HG03460 (cell line): ENCODE measurements around the gene MMS19.
"Not testable (repeated sequence)": the region's sequence is repeated elsewhere in the genome, so short reads cannot be mapped to it uniquely, and the experiment has no call there.

Experiments used
- ATAC-seq: cut with Tn5 transposase; IDR thresholded peaks from one replicate; pipeline ENCODE4 v1.9.1; 2021; ENCODE audit not compliant: unreplicated experiment

Gene MMS19

DNA sequence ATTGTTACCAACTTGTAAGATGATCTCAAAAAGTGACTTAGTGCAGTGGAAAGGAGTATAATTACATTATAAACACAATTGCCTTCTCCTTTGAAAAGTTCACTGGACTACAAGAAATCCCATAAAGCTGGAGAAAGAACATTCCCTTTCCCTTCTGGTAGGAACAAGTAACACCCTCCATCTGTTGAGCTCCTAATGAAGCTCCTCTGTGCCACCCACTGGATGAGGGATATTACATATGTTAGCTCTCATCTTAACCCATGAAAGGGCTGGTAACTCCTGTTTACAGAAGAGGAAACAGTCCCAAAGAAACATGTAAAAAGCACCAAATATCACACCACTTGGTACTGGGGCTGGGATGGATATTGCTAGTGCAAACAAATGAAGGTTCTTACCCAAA lies 64.2 kb downstream of the MMS19 start:
- no peak for ATAC-seq

DNA sequence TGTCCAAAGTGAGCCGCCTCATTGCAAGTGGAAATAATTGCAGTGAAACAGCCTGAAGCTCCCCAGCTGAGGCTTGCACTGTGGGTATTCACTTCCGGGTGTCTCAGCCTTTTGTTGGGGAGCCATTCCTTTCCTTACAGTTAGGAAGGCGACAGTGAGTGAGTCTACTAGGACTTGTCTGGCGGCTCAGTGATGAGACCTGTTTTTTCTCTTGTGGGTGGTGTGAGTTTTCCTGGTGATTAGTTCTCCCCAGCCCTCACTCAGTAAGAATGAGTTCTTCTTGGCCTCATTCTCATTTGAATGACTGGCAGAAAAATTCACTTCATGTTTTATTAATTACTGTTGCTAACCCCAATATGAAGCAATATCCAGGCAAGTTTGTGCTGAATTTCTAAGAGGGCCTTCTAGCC lies 69.6 kb downstream of the MMS19 start:
- ATAC-seq = no peak

GRCh38 chr10:97427571-97428179 lies 70.5 kb downstream of the MMS19 start:
- no peak for ATAC-seq

DNA sequence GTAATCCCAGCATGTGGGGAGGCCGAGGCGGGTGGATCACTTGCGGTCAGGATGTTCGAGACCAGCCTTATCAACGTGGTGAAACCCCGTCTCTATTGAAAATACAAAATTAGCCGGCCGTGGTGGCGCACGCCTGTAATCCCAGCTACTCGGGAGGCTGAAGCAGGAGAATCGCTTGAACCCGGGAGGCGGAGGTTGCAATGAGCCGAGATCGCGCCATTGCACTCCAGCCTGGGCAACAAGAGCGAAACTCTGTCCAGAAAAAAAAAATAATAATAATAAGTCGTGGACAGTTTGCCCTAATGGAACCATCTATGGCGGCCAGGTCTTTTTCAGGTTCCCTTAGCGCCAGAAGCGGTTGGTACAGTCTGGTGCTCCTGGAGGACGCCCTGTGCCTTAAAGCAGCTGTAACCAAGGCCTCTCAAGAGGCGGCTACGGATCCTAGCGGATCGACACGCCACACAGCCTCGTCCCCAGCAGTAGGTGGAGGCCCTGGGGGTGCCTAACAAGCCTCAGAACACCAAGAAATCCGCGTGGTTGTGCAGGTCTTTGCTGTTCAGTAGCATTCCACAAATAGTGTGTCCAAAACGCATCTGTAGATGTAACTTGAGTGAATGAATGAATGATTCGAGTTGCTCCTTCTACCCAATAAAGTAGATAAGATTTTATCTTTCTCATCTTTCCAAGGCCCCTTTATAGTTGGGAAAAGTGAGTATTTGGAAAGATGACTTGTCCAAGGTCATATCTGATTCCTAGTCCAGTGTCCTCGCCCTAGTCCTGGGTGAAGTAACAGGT lies 71.2 kb downstream of the MMS19 start:
- ATAC-seq = no peak

DNA sequence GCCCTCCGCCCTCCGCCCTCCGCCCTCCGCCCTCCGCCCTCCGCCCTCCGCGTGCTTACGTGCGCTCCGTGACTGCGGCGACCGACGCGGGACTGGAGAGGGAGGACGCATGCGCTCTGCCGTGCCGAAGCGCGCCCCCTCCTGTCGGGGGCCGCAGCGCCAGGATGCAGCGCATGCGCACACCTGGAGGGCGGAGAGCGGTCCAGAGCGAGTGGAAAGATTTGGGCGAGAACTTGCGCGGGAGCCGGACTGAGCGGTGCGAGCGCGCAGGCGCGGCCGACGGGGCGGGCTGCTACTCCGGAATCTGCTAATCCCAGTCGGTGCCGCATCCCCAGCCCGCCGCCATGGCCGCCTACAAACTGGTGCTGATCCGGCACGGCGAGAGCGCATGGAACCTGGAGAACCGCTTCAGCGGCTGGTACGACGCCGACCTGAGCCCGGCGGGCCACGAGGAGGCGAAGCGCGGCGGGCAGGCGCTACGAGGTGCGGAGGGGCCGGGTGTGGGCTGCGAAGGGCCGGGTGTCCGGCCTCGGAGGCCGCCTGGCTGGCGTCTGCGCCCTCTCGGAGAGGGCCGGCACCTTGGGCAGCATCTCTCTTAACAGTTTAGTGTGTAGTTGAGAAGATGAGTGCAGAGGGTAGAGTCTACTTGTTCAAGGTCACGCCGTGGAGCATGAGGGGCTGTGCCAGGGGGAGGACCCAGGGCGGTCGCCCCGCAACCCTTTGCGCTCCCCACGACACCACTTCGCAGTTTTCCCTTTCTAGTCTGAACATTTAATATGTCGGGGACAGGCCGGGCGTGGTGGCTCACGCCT lies 72.1 kb downstream of the MMS19 start, which contains the start of gene PGAM1:
TSS of gene PGAM1 (plus strand) at position 228 of the 812 bp plus-strand sequence. CDS start at position 345, 117 bp downstream.
- peak; percentile 78 for ATAC-seq

DNA sequence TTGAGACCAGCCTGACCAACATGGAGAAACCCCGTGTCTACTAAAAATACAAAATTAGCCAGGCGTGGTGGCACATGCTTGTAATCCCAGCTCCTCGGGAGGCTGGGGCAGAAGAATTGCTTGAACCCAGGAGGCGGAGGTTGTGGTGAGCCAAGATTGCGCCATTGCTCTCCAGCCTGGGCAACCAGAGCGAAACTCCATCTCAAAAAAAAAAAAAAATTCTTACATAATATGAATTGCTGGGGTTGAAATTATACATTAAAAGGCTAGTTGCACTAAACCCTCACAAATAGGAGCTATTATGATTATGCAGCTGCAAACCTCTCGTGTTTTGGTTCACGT lies 74.5 kb downstream of the MMS19 start:
- ATAC-seq = not testable (repeated sequence)

DNA sequence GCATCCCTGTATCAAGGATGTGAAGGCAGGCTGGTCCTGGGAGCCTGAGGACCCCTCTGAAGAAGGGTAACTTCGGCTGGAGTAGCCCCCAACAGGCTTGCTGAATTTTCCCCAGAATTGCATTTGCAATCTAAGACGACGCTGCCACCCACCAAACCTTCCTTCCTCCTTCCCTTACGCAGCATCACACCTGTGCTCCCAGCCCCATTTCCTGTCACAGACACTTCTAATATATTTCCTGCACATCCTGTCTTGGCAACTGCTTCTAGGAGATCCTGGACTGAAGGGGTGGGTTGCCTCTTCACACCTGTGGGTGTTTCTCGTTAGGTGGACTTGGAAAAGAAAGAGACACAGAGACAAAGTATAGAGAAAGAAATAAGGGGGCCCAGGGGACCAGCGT lies 81.7 kb downstream of the MMS19 start:
- no peak for ATAC-seq

GRCh38 chr10:97412891-97413304 lies 85.3 kb downstream of the MMS19 start:
- ATAC-seq = no peak

GRCh38 chr10:97411406-97411805 lies 86.8 kb downstream of the MMS19 start:
- no peak for ATAC-seq

DNA sequence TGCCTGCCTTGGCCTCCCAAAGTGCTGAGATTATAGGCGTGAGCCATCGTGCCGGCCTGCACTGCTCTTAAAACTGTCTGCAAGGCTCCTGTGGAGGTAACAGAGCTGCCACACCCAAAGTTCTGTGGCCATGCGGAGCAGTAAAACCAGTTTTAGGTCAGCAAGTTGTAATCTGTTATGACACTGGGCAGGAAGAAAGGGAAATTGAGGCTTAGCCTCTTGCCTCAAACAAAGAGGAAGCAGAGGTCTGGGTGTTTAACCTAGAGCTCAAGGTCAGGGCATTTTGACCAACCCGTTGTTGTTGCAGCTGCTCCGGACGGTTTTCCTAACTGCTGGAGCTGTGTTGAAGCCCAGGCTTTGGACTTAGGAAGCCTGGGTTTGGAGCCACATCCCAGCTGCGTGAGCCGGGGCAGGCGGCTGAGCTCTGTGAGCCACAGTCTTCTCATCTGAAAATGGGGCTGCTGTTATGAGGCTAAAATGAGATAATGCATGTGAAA lies 89.7 kb downstream of the MMS19 start:
- ATAC-seq = no peak
